Measurements from ENCODE around the gene HEY2. TPM values are rescaled to one million over a fixed set of nuclear protein-coding genes. Genes with fewer than 3 reads are reported as not detected.

Gene HEY2
- total RNA-seq, 1 donor from 2014 or later = not detected

DNA sequence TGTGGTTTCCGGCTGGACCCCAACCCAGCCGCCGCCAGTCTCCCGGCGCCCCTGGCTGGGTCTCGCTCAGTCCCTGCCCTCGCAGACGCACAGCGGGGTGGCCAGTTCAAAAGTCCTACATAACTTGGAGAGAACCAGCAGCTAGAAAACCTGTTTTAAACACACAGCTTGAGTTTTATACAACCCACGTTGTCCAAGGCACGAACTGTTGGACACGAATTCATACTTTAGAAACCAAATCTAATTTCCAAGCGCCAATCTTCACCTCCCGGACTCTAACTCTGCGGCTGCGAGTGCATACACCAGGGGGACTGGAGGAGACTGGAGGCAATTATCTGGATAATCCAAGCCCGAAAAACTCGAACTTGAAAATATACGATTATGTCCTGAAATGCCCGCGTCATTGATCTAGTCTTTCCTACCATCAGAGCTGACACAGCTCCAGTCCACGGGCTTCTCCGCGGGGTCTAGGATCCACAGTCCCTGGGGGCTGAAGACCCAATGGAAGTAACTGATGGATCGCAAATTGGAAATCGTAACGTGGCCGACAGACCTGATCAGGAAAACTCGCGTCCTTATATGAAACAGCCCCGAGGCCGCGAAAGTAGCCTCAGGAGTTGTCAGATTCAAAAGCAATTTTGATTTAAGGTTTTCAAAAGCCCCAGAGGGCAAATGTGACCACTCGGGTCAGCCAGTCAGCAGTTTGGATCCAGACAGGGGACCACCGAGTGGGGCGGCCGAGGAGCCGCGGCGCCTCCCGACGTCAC lies 843 bp upstream of the HEY2 start:
- TF ChIP-seq, protein P1, sequence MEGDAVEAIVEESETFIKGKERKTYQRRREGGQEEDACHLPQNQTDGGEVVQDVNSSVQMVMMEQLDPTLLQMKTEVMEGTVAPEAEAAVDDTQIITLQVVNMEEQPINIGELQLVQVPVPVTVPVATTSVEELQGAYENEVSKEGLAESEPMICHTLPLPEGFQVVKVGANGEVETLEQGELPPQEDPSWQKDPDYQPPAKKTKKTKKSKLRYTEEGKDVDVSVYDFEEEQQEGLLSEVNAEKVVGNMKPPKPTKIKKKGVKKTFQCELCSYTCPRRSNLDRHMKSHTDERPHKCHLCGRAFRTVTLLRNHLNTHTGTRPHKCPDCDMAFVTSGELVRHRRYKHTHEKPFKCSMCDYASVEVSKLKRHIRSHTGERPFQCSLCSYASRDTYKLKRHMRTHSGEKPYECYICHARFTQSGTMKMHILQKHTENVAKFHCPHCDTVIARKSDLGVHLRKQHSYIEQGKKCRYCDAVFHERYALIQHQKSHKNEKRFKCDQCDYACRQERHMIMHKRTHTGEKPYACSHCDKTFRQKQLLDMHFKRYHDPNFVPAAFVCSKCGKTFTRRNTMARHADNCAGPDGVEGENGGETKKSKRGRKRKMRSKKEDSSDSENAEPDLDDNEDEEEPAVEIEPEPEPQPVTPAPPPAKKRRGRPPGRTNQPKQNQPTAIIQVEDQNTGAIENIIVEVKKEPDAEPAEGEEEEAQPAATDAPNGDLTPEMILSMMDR (conservative IDR thresholded peaks at IDR 0.05; ENCODE audit: low read depth, low read length) = no peak
- no peak for DNase-seq (ENCODE audit: low read depth)
- H3K4me3 ChIP-seq (ENCODE audit: low read depth, low read length) = peak overlapping the region; percentile 73

DNA sequence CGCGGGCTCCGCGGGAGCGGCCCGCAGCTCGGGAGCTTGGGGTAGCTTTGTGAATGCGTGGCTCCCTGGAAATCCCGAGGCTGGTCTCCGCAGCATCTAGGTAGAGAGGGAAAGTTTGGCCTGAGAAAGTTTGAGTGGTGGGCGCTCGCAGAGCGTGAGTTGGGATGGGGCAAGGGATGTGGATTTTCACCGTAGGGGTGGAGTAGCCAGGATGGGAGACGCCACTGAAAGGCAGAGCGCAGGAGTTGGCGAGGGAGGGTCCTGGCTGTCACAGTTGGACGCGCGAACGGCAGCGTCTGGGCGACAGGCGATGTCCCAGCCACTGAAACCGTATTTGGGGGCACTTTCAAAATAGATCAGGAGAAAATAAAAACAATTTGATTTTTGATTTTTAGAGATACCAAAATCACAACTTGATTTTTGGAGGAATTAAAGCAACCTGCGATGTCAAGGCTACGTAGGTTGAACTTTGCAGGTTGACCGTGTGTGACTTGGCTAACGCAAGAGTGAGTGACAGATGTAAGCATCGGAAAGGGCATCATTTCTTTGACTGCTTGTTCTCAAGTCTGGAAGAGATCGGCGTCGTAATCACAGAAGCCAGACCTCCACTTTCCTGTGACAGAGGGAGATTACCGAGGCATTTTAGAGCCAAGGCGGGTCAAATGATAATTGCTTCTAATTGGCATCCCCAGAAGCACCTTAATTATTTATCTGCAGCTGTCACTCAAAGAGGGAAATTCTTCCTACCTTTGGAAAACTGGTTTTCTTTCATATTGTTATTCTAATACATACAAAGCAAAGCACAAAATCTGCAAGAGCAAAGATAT lies 646 bp downstream of the HEY2 start:
- no peak for DNase-seq (ENCODE audit: low read depth)
- TF ChIP-seq, protein P1 (conservative IDR thresholded peaks at IDR 0.05; ENCODE audit: low read depth, low read length) = no peak

DNA sequence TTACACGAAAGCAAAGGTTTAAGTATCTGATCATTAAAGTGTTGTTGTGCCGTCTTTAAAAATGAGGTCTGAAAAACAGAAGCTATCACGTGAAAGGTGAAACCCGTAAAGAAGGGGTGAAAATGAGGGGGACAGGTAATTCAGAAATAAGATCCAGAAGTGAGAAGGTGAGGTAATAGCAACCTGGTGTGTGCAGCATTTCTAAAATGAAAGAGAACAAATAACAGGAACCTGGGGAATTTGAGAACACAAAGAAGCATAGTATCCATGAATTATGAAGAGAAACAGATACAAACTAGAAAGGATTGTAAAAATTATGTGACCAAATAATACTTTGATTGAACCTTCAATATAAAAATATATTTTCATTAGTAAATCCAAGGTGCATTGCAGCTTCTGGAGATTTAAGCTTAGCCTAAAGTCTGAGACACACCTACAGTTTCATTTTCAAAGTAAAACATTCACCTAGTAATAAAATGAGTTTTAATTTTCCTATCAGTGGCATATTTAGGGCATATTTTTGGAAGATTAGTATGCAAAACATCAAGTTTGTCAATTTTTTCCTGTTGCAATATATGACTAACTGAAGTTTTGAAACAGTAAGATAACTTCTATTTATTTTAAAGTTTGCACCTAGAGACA lies 1.4 kb downstream of the HEY2 start:
- TF ChIP-seq, protein P1 (conservative IDR thresholded peaks at IDR 0.05; ENCODE audit: low read depth, low read length) = no peak
- peak overlapping the region; percentile 73 for H3K4me3 ChIP-seq (ENCODE audit: low read depth, low read length)
- no peak for DNase-seq (ENCODE audit: low read depth)

More for the DNA sequence above, 646 bp downstream of the HEY2 start:
- peak overlapping the region; percentile 73 for H3K4me3 ChIP-seq (ENCODE audit: low read depth, low read length)

DNA sequence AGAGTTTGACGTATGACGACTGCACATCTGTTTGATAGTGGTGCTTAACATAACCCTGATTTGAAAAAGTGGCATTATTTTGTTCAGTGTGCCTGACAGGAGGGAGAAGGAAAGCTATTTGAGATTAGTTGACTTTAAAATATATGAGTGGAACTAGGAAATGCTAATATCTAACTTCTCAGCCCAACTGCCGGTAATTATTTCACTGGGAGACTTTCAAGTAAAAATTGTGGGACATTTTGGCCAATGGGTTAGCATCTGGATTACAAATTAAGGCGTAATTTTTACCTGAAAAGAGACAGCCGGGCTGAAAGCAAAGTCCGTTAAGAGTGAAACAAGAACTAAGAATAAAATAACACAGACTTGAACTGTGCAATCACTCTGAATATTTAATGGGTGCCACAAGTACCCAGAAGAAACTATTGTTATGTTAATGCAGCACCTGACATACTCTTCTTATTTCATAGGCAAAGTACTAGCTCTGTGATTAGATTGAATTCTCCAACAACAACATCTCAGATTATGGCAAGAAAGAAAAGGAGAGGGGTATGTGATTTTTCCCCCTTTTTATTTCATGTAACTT lies 2.0 kb downstream of the HEY2 start:
- TF ChIP-seq, protein P1 (conservative IDR thresholded peaks at IDR 0.05; ENCODE audit: low read depth, low read length) = no peak
- DNase-seq (ENCODE audit: low read depth) = no peak
- H3K4me3 ChIP-seq (ENCODE audit: low read depth, low read length) = no peak overlapping the region

DNA sequence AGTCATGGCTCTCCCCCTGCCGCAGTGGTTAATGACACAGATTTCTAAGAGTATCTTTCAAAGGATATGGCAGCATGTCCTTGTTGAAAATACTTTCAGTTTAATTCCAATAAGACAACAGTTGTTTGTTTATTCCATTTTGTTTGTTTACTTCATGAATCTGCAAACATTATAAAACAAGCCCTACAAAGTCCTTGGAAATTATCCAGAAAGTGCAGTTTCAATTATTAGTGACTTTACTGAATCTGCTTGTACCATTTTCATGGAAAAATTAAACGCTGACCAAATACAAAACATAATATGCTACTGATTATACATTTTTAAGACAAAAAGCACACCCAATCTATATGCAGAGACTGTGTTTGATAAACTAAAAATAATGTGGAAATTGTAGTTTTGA lies 3.3 kb downstream of the HEY2 start:
- TF ChIP-seq, protein P1 (conservative IDR thresholded peaks at IDR 0.05; ENCODE audit: low read depth, low read length) = no peak
- H3K4me3 ChIP-seq (ENCODE audit: low read depth, low read length) = no peak overlapping the region
- DNase-seq (ENCODE audit: low read depth) = no peak

DNA sequence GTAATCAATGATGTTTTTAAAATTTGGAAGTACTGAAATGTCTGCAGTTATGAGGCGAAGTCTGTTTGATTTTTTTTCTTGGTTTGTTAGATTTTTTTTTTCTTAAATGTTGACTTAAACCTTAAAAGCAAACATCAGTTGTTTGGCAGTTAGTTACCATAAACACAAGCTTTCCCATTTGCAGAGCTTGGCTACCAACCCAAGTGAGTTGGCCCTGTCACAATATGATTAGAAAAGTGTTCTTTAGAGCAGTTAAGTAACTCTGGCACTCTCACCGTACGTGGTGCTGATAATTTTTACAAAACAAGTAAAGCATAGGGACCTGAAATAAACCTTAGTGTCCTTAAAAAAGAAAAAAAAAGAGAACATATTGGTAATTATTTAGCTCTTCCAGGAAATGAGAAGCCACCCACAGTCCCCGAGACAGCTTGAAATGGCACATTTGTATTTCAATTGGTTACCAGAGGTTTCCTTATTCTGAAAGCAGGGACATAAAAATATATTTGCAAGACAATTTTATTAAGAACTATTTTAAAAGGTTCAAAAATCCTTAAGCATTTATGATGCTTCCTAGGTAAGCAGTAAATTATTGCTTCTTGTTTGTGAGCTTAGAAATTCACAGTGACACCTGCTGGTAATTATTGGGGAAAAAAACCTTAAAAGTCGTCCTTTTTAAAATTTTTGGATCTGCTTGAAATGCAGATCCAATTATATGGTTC lies 3.9 kb downstream of the HEY2 start:
- H3K4me3 ChIP-seq (ENCODE audit: low read depth, low read length) = no peak overlapping the region
- TF ChIP-seq, protein P1 (conservative IDR thresholded peaks at IDR 0.05; ENCODE audit: low read depth, low read length) = peak; percentile 53
- DNase-seq (ENCODE audit: low read depth) = no peak

Measured in epithelial cell of proximal tubule (primary cell).